ENCODE results near the gene GPR33. TPM values are rescaled to one million over a fixed set of nuclear protein-coding genes. Genes with fewer than 3 reads are reported as not detected.

Gene GPR33
- total and polyA plus RNA-seq, 2 of the 8 experiments (the other 6 are each of a cell fraction or from before 2014, with no cell fraction given) = not detected

DNA sequence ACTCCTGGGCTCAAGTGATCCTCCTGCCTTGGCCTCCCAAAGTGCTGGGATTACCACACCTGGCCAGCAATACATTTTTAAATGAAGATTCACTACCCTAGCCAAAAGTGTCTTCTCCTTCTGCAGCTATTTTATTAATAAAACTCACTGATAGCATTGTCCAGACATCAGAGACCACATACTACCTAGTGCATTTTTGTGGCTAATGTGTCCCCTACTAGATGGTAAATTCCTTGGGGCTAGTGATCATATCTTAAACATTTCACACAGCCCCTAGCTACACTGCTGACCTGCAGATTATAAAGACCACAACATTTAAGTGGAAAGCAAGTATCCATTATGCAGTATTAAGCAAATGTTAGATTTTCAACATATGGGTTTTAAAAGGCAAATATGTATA lies 47.6 kb downstream of the GPR33 start:
- H3K79me2 ChIP-seq (ENCODE audit: control insufficient read depth in 1 of 2, insufficient read depth in 2 of 2, low read length in 2 of 2) = no peaks in the 10 kb centered on the region
- no peak overlapping the region for H3K23ac ChIP-seq (ENCODE audit: insufficient read length)
- H3K9me3 ChIP-seq (ENCODE audit: insufficient read depth in 2 of 2, low read depth in 1 of 2, low read length in 1 of 2) = peaks cover 5 to 6% of the 10 kb centered on the region in 2 experiments; a peak in 2 of 4 replicates
- no peak overlapping the region for H3K14ac ChIP-seq (ENCODE audit: insufficient read length)
- H4K5ac ChIP-seq (ENCODE audit: insufficient read length, low read depth, low read length) = no peak overlapping the region
- no peak for TF ChIP-seq FOSL1 (IDR thresholded peaks at IDR 0.05; ENCODE audit: insufficient read depth, low read depth, low read length)
- no peak for DNase-seq (ENCODE audit: low read depth in 1 of 2, low spot score in 2 of 2)
- CTCF ChIA-PET (ENCODE audit: partially characterized antibody) = no interaction called here
- no peaks in the 10 kb centered on the region for H3K79me1 ChIP-seq (ENCODE audit: low read depth, low read length)
- no peak overlapping the region for H3K4me3 ChIP-seq (ENCODE audit: extremely low read depth in 1 of 4, insufficient read depth in 2 of 4, low read depth in 3 of 4, low read length in 4 of 4)
- peaks cover 0 to 2% (median 0%) of the 10 kb centered on the region in 4 experiments; a peak in 1 of 8 replicates for H3K36me3 ChIP-seq (ENCODE audit: control insufficient read depth in 2 of 4, insufficient read depth in 4 of 4, low read length in 3 of 4)
- H3K9ac ChIP-seq (replicated peaks in 1 of 4; ENCODE audit: extremely low read depth in 1 of 4, low read depth in 3 of 4, low read length in 3 of 4) = no peak overlapping the region
- H2BK120ac ChIP-seq (replicated peaks; ENCODE audit: low read depth, low read length) = no peak overlapping the region
- no peak overlapping the region for H2AK5ac ChIP-seq (ENCODE audit: low read depth, low read length)
- no peak overlapping the region for H3K4ac ChIP-seq (replicated peaks; ENCODE audit: insufficient read length, low read depth, low read length)
- no peaks in the 10 kb centered on the region for H3K4me1 ChIP-seq (replicated peaks in 1 of 4; ENCODE audit: control insufficient read depth in 3 of 4, insufficient read depth in 4 of 4, low read length in 3 of 4)
- no peak overlapping the region for H2BK20ac ChIP-seq (ENCODE audit: low read length)
- H3K27me3 ChIP-seq (replicated peaks in 1 of 4; ENCODE audit: control insufficient read depth in 3 of 4, extremely low read depth in 1 of 4, insufficient read depth in 3 of 4, low read length in 3 of 4) = no peaks in the 10 kb centered on the region
- H3K27ac ChIP-seq (ENCODE audit: low read depth, low read length) = no peak overlapping the region
- no peak overlapping the region for H2AFZ ChIP-seq (ENCODE audit: low read length)
- H3K56ac ChIP-seq (replicated peaks; ENCODE audit: insufficient read length, low read depth, low read length) = no peak overlapping the region
- no peaks in the 10 kb centered on the region for H3K23me2 ChIP-seq (ENCODE audit: low read depth, low read length)
- H3K18ac ChIP-seq (ENCODE audit: extremely low read depth, low read length) = no peak overlapping the region
- FAIRE-seq = no peak
- H2BK12ac ChIP-seq (ENCODE audit: low read depth, low read length) = no peak overlapping the region
- H3K4me2 ChIP-seq (ENCODE audit: insufficient read depth in 1 of 2, low read depth in 2 of 2, low read length in 2 of 2) = no peak overlapping the region
- H2BK15ac ChIP-seq (ENCODE audit: low read length) = no peak overlapping the region
- H4K91ac ChIP-seq (replicated peaks; ENCODE audit: insufficient read length, low read length) = no peak overlapping the region
- no peak overlapping the region for H4K8ac ChIP-seq (ENCODE audit: extremely low read depth, insufficient read depth, low read length)
- POLR2A ChIA-PET (ENCODE audit: partially characterized antibody) = no interaction called here
- no peaks in the 10 kb centered on the region for H4K20me1 ChIP-seq (replicated peaks in 1 of 2; ENCODE audit: control insufficient read depth in 1 of 2, insufficient read depth in 2 of 2, low read length in 2 of 2)
- no peak overlapping the region for H2BK5ac ChIP-seq (ENCODE audit: low read depth, low read length)

Data from H1 (cell line).